ENCODE measurements around the gene TPX2.

DNA sequence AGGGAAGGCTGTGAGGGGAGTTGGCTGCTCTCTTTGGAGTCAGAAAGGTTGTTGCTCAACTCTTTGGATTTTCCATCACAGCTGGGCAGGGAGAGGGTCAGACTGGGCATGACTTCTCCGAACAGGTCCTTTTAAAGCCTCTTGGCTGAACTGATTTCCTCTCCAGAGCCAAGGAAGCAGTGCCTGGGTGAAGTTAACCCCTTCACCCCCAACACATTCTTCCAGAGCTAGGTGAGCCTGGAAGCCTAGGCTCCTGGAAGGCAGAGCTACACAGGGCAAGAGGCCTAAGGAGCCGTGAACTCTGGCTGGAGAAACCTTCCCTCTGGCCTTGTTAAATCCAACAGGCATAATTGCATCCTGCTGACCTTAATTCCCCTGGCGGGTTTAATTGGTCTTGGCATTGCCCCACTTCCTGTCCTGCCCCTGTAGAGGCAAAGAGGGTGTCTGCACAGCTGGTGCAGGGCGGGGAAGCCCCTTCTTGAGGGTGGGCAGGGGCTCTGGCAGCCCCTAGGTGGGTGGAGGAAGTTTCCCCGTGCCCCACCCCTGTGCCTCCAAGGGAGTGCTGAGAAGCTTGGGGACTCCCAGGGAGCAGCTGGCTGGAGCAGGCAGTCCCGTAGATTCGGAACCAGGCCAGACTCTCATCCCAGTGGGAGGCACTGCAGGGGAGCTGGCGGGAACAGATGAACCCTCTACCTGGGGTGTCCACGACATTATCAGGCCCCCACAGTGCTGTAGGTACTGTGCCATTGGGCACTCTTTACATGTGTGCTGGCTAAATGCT lies 76.5 kb downstream of the TPX2 start:
- TF ChIP-seq, protein P1, sequence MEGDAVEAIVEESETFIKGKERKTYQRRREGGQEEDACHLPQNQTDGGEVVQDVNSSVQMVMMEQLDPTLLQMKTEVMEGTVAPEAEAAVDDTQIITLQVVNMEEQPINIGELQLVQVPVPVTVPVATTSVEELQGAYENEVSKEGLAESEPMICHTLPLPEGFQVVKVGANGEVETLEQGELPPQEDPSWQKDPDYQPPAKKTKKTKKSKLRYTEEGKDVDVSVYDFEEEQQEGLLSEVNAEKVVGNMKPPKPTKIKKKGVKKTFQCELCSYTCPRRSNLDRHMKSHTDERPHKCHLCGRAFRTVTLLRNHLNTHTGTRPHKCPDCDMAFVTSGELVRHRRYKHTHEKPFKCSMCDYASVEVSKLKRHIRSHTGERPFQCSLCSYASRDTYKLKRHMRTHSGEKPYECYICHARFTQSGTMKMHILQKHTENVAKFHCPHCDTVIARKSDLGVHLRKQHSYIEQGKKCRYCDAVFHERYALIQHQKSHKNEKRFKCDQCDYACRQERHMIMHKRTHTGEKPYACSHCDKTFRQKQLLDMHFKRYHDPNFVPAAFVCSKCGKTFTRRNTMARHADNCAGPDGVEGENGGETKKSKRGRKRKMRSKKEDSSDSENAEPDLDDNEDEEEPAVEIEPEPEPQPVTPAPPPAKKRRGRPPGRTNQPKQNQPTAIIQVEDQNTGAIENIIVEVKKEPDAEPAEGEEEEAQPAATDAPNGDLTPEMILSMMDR (IDR thresholded peaks at IDR 0.05) = no peak
- no peak for TF ChIP-seq POLR2A (IDR thresholded peaks at IDR 0.05)
